Measurements from ENCODE around the gene TMCO6.
"Not testable (repeated sequence)": the region's sequence is repeated elsewhere in the genome, so short reads cannot be mapped to it uniquely, and the experiment has no call there.

The TMCO6 gene

GRCh38 chr5:140630292-140631035 lies 8.8 kb upstream of the TMCO6 start:
- DNase-seq (ENCODE audit: low read depth), result no peak

- no peak for DNase-seq (ENCODE audit: low read depth)
These were observed 8.2 kb upstream of the TMCO6 start for GRCh38 chr5:140631036-140631417.

- no peak for DNase-seq (ENCODE audit: low read depth)
These were observed 7.4 kb upstream of the TMCO6 start for GRCh38 chr5:140631831-140632365.

GRCh38 chr5:140632366-140633020 lies 6.8 kb upstream of the TMCO6 start:
- DNase-seq (ENCODE audit: low read depth), result peak; percentile 30

GRCh38 chr5:140633021-140633471 lies 6.2 kb upstream of the TMCO6 start, which contains the start of gene CD14:
CD14 (minus strand) TSS chr5:140633175; CDS start chr5:140633071, 104 bp downstream.
- peak; percentile 7 for DNase-seq (ENCODE audit: low read depth)

- DNase-seq (ENCODE audit: low read depth), result no peak
These were observed 5.8 kb upstream of the TMCO6 start for GRCh38 chr5:140633501-140633900.

DNA sequence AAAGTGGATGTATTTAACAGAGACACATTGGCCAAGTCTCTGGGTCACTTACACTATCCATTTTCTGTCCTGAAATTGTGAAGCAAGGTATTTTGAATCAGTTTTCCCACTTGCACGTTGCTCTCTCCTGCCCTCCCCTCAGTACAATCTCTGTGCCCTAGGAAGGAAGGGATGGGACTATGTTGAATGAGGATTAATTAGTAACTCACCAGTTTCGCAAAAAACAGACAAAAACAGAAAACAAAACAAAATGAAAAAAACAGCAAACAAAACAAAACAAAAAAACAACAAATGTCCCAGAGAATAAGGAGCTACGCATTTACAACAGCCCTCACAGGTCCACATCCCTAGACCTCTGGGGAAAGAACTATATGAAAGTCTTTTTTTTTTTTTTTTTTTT lies 5.1 kb upstream of the TMCO6 start:
- DNase-seq (ENCODE audit: low read depth), result no peak

DNA sequence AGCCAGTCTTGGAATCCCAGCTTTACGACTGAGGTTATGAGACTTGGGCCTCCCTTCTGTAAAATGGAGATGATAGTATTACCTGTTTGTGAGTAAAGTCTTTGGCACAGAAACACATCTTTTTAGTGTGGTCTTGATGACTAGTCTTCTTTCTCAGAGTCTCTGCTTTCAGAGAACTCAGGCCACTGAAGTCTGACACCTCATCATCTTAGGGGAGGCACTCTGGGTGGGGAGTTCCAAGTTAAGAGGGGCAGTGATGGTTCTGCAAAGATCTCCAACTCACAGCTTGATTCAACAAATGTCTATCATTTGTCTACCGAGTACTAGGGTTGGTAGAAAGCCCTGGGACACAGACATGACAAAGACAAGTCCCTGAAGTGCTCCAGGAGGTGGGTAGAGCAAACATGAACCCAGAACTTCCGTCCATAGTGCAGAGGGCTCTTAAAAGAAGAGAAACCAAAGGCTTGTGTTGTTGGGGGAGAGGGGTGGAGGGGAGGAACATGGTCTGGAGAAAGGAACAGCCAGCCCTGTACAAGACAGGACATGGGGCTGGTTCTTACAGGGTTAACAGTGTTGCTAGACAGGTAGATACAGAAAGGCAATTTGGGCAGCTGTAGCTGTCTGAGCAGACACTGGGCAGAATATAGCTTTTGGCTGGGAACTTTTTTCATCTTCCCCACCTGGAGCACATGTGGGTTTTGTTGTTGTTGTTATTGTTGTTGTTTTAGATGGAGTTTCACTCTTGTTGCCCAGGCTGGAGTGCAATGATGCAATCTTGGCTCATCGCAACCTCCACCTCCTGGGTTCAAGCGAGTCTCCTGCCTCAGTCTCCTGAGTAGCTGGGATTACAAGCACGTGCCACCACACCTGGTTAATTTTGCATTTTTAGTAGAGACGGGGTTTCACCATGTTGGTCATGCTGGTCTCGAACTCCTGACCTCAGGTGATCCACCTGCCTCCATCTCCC lies 3.7 kb upstream of the TMCO6 start:
- DNase-seq (ENCODE audit: low read depth), result no peak

DNA sequence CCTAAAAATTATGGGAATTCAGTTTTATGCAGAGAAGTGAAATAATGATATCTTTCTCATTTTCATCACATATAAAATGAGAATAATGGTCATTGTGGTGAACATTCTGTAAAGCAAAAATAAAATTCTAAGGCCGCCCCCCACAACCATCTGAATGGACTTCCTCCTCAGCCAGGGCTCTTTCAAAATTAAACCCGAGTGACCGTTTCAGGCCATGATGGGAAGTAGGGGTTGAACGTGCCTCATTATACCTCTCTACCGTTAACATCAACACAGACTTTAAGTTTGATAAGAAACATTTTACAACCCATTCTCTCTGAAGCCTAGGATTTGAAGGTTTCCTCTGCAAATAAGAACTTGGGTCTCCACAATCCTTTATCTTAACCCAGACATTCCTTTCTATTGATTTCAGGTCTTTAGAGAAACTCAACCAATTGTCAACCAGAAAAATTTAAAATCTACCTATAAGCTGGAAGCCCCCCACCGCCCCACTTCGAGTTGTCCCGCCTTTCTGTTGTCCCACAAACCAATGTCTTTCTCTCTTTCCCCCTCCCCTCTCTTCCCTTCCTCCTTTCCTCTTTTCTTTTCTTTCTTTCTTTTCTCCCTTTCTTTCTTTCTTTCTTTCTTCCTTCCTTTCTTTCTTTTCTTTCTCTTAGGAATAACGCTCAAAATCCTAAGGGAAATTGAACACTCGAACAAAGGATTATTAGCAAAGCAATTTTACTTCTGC lies 1.7 kb upstream of the TMCO6 start:
- no peak for DNase-seq (ENCODE audit: low read depth)

GRCh38 chr5:140638898-140639147 lies 428 bp upstream of the TMCO6 start:
- not testable (repeated sequence) for DNase-seq (ENCODE audit: low read depth)

DNA sequence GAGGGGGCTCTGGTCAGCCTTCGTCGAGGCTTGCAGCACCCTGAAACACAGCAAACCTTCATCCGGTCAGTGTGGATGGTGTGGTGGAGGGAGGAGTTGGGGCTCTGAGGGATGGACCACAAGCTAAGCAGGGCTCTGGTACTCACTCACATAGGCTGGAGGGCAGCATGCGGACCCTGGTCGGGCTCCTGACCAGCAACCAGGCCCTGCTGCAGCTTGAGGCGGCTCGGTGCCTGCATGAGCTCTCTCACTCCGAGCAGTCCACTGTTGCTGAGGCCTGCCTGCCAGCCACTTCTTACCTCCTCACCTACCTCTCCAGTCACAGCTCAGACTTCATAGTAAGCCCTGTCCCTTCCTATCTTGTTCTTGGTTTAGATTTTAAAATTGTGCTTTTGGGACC lies 2.5 kb downstream of the TMCO6 start:
- DNase-seq (ENCODE audit: low read depth), result no peak

DNA sequence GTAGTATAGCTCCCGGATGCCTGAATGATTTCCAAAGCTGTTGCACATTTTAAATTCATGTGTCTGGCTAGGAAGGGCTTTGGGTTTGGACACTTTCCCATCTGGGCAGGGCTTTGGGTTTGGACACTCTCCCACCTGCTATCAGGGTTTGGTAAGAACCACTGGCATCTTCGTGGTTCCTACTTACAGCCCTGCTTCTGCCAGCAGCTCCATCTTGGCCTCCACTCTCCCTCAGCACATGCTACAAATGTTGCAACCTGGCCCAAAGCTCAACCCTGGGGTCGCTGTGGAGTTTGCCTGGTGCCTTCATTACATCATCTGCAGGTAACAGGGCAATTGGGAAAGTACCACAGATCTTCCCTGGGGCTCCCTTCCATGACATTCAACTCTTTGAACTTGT lies 3.5 kb downstream of the TMCO6 start:
- DNase-seq (ENCODE audit: low read depth), result no peak

DNA sequence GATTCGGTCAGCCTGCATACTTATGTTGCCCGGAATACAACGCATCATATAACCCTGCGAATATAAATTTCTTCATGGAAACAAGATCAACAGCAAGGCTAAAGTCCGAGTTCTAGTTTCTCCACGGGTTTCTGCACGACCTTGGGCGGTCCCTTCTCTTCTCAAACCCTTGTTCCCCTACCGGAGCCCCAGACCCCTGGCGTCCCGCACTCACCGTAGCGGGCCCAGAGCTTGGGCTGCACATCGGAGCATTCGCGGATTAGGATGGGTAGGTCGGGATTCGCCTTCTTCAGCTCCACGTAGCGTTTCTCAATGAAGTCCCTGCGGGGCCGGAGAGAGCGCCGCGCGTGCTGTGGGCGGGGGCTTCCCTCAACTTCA lies 7.8 kb downstream of the TMCO6 start:
- no peak for DNase-seq (ENCODE audit: low read depth)

- DNase-seq (ENCODE audit: low read depth), result no peak
These were observed 19.6 kb downstream of the TMCO6 start for GRCh38 chr5:140658870-140659269.

- DNase-seq (ENCODE audit: low read depth), result not testable (repeated sequence)
These were observed 21.1 kb downstream of the TMCO6 start for GRCh38 chr5:140660371-140660770.

- DNase-seq (ENCODE audit: low read depth), result no peak
These were observed 24.7 kb downstream of the TMCO6 start for GRCh38 chr5:140664030-140664358.

DNA sequence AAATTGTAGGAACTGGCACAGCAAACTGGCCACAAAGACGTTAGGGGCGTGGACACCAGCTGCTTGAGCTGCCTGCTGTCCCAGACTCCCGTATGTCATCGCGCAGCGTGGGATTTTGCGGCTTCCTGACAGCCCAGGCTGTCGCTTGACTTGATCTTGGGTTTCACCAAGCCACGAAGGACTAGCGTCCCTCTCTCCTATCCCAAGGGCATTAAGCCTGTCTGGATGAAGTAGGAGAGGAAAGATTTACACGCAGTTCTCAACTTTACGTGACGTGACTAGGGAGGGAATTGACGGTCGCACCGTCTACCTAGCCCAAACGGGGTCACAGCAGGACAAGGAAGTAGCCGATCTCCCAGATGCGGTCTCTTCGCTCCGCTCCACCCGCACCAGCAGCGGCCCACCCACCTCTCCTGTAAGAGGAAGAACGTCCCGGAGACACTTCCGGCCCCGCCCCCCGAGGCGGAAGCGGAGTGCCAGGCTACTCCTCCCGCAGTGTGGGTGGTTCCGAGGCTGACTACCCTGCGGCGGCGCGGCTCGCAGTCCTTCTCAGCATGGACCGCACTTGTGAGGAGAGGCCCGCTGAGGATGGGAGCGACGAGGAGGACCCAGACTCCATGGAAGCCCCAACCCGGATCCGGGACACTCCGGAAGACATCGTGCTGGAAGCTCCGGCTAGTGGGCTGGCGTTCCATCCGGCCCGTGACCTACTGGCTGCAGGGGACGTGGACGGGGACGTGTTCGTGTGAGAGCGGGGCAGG lies 25.3 kb downstream of the TMCO6 start, which contains the start of gene WDR55:
Gene WDR55, plus strand, starts transcription at position 546 of the 761 bp plus-strand sequence. Its CDS starts 9 bp downstream, at position 555.
- DNase-seq (ENCODE audit: low read depth), result peak; percentile 95

GRCh38 chr5:140671035-140671434 lies 31.8 kb downstream of the TMCO6 start:
- not testable (repeated sequence) for DNase-seq (ENCODE audit: low read depth)

DNA sequence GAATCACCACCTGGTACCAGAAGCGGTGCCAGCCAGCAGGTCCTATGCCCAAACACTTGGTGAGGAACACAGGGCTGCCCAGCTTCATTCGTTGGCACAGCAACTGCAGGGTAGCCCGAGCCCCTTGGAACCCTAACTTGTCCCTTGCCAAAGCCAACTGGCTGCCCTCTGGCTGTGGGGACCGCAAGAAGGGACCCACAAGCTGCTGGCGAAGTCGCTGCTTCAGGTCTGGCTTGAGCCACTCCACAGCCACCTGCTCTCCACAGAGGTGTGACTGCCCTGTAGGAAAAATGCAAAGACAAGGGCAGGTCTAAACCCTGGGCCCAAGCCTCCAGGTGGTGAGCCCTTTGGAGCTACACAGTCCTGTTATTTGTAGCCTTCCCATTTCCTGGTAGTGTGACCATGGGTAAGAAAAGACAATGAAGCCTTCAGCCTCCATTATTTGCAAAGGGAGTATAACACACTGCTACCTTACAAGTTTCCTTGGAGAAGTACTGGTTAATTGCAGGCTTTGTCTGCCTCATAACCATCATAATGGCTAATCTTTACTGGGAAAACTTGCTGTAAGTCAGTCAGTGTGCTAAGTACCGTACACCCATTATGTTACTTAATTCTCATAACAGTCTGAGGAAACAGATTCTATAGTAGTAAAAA lies 32.3 kb downstream of the TMCO6 start:
- DNase-seq (ENCODE audit: low read depth), result no peak

DNA sequence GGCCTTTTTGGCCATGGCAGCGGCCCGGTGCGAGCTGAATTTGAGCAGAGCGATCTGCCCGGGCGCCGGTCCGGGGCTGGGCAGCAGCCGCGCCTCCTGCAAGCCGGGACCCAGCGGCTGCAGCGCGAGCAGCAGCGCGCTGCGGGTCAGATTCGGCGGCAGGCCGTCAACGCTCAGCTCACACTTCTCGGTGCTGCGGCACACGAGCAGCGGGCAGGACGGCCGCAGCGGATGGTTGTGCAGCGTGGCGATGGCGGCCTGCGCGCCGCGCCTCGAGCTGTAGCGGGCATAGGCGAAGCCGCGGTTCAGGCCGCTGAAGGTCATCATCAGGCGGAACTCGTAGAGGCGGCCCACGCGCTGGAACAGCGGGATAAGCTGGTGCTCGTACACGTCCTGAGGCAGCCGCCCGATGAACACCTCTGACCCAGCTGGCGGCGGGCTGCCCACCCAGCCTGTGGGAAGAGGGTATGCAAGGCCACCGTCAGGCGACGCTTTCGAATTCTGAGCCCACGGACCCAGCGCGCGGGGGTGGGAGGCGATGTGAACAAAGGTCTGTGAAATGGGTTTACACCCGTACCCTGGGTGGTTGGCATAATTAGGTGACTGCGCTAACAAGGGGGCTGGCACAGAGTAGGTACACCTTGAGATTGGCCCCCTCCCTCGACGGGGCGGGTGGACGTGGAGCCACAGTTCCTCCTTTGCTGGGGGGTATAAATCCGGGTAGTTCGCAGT lies 33.4 kb downstream of the TMCO6 start:
- no peak for DNase-seq (ENCODE audit: low read depth)

All from activated T-cell treated with anti-CD3 and anti-CD28 coated beads for 24 hours (primary cell).